HG03039 (cell line): Measurements from ENCODE around the gene MN1.

Experiments
- ATAC-seq: cut with Tn5 transposase; IDR thresholded peaks from one replicate; pipeline ENCODE4 v1.9.1; 2021; ENCODE audit warnings: mild to moderate bottlenecking, moderate library complexity; ENCODE audit not compliant: unreplicated experiment

Gene MN1

GRCh38 chr22:27765706-27766291 is 35.8 kb downstream of the MN1 start:
- no peak for ATAC-seq

- no peak for ATAC-seq
Measured at GRCh38 chr22:27764722-27765236, 36.8 kb downstream of the MN1 start.

- ATAC-seq = no peak
Measured at GRCh38 chr22:27761665-27762064, 39.9 kb downstream of the MN1 start.

- ATAC-seq = no peak
Measured at GRCh38 chr22:27761000-27761399, 40.6 kb downstream of the MN1 start.

- ATAC-seq = no peak
Measured at GRCh38 chr22:27760474-27760873, 41.1 kb downstream of the MN1 start.

- no peak for ATAC-seq
Measured at GRCh38 chr22:27757928-27758525, 43.5 kb downstream of the MN1 start.

- ATAC-seq = no peak
Measured at GRCh38 chr22:27756212-27756660, 45.3 kb downstream of the MN1 start.

GRCh38 chr22:27755521-27756211 is 45.9 kb downstream of the MN1 start:
- ATAC-seq = no peak

GRCh38 chr22:27754888-27755480 is 46.6 kb downstream of the MN1 start:
- ATAC-seq = no peak

- ATAC-seq = no peak
Measured at GRCh38 chr22:27754247-27754887, 47.2 kb downstream of the MN1 start.

- ATAC-seq = no peak
Measured at GRCh38 chr22:27752771-27753170, 48.8 kb downstream of the MN1 start.

- ATAC-seq = no peak
Measured at GRCh38 chr22:27752141-27752540, 49.4 kb downstream of the MN1 start.

- ATAC-seq = no peak
Measured at GRCh38 chr22:27751277-27752070, 50.1 kb downstream of the MN1 start.

GRCh38 chr22:27750584-27751265 is 50.8 kb downstream of the MN1 start:
- no peak for ATAC-seq

- no peak for ATAC-seq
Measured at GRCh38 chr22:27749597-27750225, 51.8 kb downstream of the MN1 start.

GRCh38 chr22:27748751-27749191 is 52.8 kb downstream of the MN1 start:
- no peak for ATAC-seq

GRCh38 chr22:27748349-27748748 is 53.2 kb downstream of the MN1 start:
- no peak for ATAC-seq

GRCh38 chr22:27747396-27748221 is 53.9 kb downstream of the MN1 start:
- ATAC-seq = no peak
